Measurements from ENCODE around the gene ANKRD34C.

GRCh38 chr15:79311901-79312553, 29.5 kb downstream of the ANKRD34C start:
- TF ChIP-seq CTCF (IDR thresholded peaks at IDR 0.05; ENCODE audit: insufficient read depth, low read length) = no peak
- TF ChIP-seq, protein P1, sequence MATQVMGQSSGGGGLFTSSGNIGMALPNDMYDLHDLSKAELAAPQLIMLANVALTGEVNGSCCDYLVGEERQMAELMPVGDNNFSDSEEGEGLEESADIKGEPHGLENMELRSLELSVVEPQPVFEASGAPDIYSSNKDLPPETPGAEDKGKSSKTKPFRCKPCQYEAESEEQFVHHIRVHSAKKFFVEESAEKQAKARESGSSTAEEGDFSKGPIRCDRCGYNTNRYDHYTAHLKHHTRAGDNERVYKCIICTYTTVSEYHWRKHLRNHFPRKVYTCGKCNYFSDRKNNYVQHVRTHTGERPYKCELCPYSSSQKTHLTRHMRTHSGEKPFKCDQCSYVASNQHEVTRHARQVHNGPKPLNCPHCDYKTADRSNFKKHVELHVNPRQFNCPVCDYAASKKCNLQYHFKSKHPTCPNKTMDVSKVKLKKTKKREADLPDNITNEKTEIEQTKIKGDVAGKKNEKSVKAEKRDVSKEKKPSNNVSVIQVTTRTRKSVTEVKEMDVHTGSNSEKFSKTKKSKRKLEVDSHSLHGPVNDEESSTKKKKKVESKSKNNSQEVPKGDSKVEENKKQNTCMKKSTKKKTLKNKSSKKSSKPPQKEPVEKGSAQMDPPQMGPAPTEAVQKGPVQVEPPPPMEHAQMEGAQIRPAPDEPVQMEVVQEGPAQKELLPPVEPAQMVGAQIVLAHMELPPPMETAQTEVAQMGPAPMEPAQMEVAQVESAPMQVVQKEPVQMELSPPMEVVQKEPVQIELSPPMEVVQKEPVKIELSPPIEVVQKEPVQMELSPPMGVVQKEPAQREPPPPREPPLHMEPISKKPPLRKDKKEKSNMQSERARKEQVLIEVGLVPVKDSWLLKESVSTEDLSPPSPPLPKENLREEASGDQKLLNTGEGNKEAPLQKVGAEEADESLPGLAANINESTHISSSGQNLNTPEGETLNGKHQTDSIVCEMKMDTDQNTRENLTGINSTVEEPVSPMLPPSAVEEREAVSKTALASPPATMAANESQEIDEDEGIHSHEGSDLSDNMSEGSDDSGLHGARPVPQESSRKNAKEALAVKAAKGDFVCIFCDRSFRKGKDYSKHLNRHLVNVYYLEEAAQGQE (IDR thresholded peaks at IDR 0.05; ENCODE audit: insufficient replicate concordance, low read depth) = no peak
- TF ChIP-seq POLR2AphosphoS5 (IDR thresholded peaks at IDR 0.05; ENCODE audit: low read depth) = no peak
- TF ChIP-seq GABPA (IDR thresholded peaks at IDR 0.05; ENCODE audit: low read depth) = no peak
- no peak for TF ChIP-seq SPI1 (IDR thresholded peaks at IDR 0.05; ENCODE audit: borderline replicate concordance, low read depth)
